ENCODE results near the gene DLEU7.

The DLEU7 gene

GRCh38 chr13:50843257-50844083 is at the start of gene DLEU7:
DLEU7 (minus strand) TSS chr13:50843692; CDS start chr13:50843646, 46 bp downstream.
- no peak for DNase-seq

GRCh38 chr13:50892210-50892944 is 48.9 kb upstream of the DLEU7 start:
- no peak for DNase-seq

GRCh38 chr13:50891206-50891605 is 47.7 kb upstream of the DLEU7 start:
- no peak for DNase-seq

- no peak for DNase-seq
These were observed 45.8 kb upstream of the DLEU7 start for GRCh38 chr13:50889317-50889716.

DNA sequence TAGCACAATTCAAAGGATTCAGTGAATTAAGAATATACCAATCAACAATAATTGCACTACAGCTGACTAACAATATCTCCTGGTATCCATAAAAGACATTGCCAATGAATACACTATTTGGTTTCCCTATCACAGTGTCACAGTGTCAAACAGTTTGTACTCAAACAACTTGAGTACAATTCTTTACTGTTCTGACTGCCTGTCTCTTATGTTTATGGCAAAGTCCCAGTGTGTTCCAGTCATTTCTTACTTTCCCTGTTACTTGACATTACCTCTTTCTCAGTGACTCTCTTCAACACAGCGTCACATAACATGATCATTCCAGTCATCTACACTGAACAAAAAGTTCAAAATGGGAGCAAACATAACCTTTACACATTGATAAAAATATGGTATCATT is 44.9 kb upstream of the DLEU7 start:
- DNase-seq, result no peak

- no peak for DNase-seq
These were observed 43.7 kb upstream of the DLEU7 start for GRCh38 chr13:50887151-50887550.

GRCh38 chr13:50884265-50884664 is 40.8 kb upstream of the DLEU7 start:
- no peak for DNase-seq

GRCh38 chr13:50883728-50884127 is 40.2 kb upstream of the DLEU7 start:
- no peak for DNase-seq

GRCh38 chr13:50882816-50883435 is 39.4 kb upstream of the DLEU7 start:
- DNase-seq, result no peak

DNA sequence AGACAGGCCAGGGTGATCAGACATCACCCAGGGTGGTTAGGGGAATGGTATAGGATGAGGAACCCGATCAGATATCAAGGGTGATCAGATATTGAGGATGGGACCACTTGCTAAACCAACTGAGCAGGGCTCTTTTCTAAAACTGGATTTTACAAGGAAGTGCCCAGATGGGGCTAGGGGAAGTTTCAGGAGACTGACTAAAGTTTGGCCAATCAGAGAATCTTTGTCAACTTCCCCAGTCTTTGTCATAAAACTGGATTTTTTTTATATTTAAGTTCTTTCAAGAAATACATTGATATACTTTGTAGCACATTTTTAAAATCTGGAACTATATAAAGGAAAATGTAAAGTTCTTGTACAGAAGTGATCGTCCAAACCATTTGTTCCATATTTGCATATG is 30.5 kb upstream of the DLEU7 start:
- no peak for DNase-seq

GRCh38 chr13:50873467-50873866 is 30.0 kb upstream of the DLEU7 start:
- DNase-seq, result no peak

DNA sequence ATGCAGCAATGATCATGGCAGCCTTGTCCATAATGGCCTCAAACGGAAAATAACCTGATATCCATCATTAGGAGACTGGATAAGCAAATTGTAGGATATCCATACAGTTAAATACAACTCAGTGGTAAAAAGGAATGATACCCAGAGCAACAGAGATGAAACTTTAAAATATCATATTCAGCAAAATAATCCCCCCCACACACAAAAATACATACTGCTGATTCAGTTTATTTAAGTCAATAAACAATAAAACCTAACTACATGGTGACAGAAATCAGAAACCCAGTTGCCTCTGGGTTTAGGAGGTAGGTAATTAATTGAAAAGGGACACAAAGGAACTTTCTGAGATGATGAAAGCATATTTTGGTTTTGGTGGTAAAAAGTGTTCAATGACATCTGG is 27.9 kb upstream of the DLEU7 start:
- DNase-seq, result no peak

- DNase-seq, result no peak
These were observed 24.1 kb upstream of the DLEU7 start for GRCh38 chr13:50867637-50867945.

- no peak for DNase-seq
These were observed 23.5 kb upstream of the DLEU7 start for GRCh38 chr13:50866817-50867636.

DNA sequence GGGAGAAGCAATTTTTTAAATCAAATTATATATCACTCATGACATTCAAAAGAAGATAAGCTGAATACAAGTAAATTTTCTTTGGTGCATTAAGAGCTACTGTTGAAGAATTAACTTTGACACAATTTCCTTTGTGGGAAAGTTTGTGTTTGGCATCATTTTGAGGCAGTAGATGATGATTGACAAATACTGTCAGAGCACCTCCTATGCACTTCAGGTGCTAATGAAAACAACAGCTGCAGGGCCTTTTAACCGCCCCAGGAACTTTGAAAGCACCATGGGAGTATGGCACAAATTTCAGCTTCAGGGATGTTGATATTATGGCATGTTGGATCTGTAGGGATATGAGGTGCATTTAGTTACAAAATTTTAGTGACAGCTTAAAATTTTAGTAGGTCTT is 21.0 kb upstream of the DLEU7 start:
- DNase-seq, result no peak

DNA sequence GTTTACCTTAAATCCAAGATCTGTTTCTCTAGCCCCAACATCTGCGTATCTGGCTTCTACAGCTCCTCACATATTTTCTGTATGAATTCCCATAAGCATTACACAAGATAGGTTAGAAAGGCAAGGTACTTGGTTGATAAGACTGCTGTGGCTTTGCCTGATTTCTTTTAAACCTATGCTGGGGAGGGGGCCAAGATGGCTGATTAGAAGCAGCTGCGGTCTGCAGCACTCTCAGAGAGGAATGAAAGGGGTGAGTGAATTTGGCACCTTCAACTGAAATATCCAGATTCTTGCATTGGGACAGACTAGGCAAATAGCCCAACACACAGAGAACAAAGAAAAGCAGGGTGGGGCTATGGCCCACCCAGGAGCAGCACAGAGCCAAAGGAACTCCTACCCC is 12.2 kb upstream of the DLEU7 start:
- no peak for DNase-seq

GRCh38 chr13:50850445-50850844 is 7.0 kb upstream of the DLEU7 start:
- DNase-seq, result no peak

- no peak for DNase-seq
These were observed 4.0 kb upstream of the DLEU7 start for GRCh38 chr13:50847501-50847900.

GRCh38 chr13:50846861-50847475 is 3.5 kb upstream of the DLEU7 start:
- DNase-seq, result no peak

DNA sequence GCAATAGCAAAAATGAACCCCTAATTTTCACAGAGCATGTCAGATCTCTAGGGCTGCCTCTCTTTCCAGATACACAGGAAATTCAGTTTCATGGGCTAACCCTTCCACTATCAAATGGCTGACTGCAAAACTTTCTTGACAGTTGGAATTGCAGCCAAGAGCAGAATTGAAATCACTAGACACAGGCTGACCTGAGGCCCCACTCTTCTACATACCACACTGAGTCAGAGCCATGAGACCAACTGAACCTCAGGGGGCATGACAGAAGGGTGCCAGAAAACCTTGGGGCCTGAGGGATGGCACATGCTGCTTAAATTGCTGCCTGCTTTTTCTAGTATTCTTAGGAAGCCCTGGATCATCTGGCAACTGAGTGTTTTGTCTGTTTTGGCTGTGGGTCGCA is 1.7 kb upstream of the DLEU7 start:
- no peak for DNase-seq

DNA sequence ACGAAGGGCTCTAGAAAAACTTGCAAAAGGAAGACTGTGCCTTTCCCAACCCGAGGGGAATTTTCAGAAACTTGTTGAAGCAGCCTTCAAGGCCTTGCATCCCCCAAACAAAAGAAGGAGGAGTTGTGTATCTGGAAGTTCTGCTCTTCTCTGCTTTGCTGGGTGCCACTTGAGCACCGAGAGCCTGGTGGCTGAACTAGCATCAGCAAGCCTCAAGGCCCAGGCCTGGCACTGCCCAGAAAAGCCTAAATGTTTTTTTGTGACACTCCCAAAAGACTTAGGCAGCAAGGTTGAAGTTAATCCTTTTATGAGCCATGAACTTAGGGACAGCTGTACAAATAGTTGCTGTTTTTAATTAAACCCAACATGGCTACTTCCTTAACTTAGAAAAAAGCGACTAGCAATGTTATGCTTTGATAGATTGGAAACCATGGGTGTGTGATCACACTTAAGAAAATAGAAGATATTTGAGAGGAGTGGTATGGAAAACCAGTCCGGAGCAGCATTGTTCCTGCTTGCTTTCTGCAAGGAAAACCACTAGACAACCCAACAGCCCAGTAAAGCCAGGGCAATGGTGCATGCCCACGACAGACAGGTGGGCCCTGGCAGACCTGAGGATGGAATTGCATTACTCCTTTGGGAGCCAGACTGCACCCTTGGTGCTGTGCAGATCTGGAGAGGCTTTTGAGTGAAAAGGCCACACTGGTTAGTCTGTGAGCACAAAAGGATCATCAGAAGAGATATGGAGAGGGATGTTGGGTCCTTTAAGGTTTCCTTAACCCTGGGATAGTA is 788 bp upstream of the DLEU7 start:
- no peak for DNase-seq

DNA sequence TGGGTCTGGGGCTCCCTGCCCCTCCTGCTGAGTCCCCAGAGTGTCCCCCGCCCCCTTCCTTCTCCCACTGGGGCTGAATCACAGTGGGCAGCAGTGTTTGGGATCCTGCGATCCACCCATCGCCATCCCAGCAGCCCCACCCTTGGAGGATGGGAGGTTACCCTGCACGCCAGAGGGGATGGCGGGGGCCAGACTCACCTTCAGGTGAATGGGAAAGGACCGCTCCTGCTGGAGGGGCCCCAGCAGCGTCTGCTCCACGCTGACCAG is 569 bp downstream of the DLEU7 start:
- DNase-seq, result no peak
